ENCODE data around the gene CCDC69.
"Not testable (repeated sequence)": the region's sequence is repeated elsewhere in the genome, so short reads cannot be mapped to it uniquely, and the experiment has no call there.

Gene CCDC69

GRCh38 chr5:151179489-151179840, 44.4 kb downstream of the CCDC69 start:
- no peak overlapping the region for H3K4me3 ChIP-seq (ENCODE audit: low read depth, low read length)
- TF ChIP-seq, protein P1, sequence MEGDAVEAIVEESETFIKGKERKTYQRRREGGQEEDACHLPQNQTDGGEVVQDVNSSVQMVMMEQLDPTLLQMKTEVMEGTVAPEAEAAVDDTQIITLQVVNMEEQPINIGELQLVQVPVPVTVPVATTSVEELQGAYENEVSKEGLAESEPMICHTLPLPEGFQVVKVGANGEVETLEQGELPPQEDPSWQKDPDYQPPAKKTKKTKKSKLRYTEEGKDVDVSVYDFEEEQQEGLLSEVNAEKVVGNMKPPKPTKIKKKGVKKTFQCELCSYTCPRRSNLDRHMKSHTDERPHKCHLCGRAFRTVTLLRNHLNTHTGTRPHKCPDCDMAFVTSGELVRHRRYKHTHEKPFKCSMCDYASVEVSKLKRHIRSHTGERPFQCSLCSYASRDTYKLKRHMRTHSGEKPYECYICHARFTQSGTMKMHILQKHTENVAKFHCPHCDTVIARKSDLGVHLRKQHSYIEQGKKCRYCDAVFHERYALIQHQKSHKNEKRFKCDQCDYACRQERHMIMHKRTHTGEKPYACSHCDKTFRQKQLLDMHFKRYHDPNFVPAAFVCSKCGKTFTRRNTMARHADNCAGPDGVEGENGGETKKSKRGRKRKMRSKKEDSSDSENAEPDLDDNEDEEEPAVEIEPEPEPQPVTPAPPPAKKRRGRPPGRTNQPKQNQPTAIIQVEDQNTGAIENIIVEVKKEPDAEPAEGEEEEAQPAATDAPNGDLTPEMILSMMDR (IDR thresholded peaks at IDR 0.05; ENCODE audit: borderline replicate concordance, insufficient read depth, low read depth, low read length) = no peak

DNA sequence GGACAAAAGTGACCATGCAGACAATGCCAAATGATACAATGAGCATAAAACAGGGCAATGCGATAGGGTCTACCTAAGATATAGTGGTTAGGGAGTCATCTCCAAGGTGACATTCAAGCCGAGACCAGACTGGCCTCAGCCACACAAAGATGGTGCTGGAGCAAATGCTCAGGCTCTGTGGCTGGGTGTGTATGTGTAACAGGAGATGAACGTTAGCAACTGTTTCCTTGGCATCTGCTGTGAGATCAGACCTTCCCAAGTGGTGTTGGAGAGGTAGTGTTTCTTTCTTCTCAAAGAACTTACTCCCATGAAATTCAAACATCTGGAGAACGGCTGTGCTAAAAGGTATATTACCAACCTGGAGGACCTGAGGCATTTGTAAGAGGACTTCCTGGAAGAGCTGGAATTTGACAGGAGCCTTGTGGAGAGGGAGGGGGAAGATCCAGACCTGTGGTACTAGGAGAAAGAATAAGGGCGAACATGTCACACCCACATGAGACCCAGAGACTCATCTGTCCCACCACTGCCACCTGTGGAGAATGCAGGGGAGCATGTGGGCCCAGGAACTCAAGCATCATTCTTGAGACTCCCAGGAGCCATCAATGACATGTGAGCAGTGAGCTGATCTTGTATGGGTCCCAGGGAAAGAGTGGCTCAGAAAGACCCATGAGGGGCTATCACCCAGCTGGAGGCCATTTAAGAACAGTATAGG, 45.0 kb downstream of the CCDC69 start:
- TF ChIP-seq, protein P1 (IDR thresholded peaks at IDR 0.05; ENCODE audit: borderline replicate concordance, insufficient read depth, low read depth, low read length) = no peak
- H3K4me3 ChIP-seq (ENCODE audit: low read depth, low read length) = no peak overlapping the region

- H3K4me3 ChIP-seq (ENCODE audit: low read depth, low read length) = no peak overlapping the region
- TF ChIP-seq, protein P1 (IDR thresholded peaks at IDR 0.05; ENCODE audit: borderline replicate concordance, insufficient read depth, low read depth, low read length) = no peak
Observed at GRCh38 chr5:151178372-151178771, 45.5 kb downstream of the CCDC69 start.

- H3K4me3 ChIP-seq (ENCODE audit: low read depth, low read length) = not testable (repeated sequence)
Observed at GRCh38 chr5:151176268-151176667, 47.6 kb downstream of the CCDC69 start.

DNA sequence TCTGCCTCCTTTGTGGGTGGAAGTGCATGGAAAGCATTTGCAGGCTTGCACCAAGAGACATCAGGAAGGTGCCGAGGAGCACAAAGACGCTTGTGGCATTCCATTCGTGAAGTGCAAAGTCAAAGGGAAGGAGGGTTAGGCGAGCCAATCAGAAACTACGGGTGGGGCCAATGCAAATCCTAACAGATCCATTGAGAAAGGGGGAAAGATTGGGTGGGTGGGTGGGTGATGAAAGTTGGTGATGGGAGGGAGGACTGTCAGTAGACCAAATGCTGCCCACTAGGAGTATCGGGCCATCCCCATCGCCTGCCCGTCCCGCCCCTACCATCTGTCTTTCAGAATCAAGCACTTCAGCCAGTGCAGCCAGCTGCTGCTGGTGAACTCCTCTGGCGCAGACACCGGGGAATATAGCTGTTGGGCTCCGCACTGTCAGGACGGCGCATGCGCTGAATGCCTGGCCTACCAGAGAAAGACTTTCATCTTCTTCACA, 49.2 kb downstream of the CCDC69 start:
- H3K4me3 ChIP-seq (ENCODE audit: low read depth, low read length) = no peak overlapping the region
- TF ChIP-seq, protein P1 (IDR thresholded peaks at IDR 0.05; ENCODE audit: borderline replicate concordance, insufficient read depth, low read depth, low read length) = no peak

DNA sequence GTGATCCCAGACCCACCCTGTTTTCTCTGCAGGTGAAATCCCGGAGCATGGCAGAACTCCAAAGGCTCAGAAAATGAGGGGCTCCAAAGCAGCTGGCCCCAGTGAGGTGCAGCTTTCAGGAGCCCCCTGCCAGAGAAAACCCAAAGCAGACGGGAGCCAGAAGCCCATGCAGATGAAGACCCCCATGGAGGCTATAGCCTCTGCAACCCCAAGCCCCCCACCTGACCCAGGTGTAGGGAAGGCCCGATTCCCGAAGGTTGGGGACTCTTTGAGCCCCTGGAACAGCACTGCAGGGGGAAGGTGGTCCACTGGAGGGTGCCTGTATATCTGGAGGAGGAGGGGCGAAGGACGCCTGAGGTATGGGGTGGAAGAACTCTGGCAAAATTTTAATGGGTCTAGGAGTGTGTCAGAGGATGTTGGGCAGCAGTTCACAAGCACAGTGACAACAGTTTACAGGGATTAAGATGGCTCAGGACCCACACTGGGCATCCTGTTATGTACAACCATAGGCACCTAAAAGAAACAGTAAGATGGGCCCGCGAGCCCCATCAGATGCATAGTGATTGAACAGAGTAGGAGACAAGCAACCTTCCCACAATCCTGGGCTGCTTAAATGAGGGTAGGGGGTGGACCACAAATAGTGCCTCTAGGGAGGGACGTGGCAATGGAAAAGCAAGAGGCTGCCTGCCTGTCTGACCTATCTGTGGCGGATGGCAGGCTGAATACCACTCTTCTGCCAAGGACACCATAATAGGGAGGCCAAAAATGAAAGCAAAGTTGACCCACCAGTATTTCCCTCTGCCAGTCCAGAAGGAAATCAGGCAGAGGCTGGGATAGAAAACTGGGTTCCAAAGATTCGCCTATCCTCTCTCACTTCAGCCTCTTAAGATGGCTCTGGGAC, 49.9 kb downstream of the CCDC69 start:
- TF ChIP-seq, protein P1 (IDR thresholded peaks at IDR 0.05; ENCODE audit: borderline replicate concordance, insufficient read depth, low read depth, low read length) = no peak
- H3K4me3 ChIP-seq (ENCODE audit: low read depth, low read length) = no peak overlapping the region

DNA sequence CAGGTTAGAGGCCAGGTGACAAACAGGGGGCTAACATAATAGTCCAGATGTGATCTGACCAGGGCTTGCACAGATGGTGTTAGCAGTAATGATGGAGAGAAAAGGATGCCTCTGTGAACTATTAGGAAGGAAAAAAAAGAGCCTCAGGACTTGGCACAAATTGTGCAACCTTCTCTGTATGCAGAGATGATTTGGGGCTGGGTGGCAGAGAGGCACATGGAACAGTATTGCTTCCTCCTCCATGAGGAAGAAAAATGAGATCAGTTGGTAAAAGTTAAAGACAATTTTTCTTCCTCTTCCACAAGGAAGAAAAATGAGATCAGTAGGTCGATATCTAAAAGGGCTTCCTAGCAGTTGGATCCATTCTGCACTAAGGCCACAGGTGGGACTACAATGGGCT, 52.4 kb downstream of the CCDC69 start:
- no peak overlapping the region for H3K4me3 ChIP-seq (ENCODE audit: low read depth, low read length)
- TF ChIP-seq, protein P1 (IDR thresholded peaks at IDR 0.05; ENCODE audit: borderline replicate concordance, insufficient read depth, low read depth, low read length) = no peak

Measured in GM12875 (cell line).